Stomach smooth muscle (tissue), 2 donors: Measurements from ENCODE around the gene SPAG9.

Experiments used
- H3K27ac ChIP-seq: one replicate; pipeline ENCODE4 v1.7.0; 2013; ENCODE audit warnings: mild to moderate bottlenecking, low read length, inconsistent platforms
- H3K27me3 ChIP-seq, 2 donors: one replicate each; pipeline ENCODE4 v1.7.0; 2013; ENCODE audit warnings: low read length in 2 of 2; ENCODE audit not compliant: insufficient read depth in 2 of 2, control insufficient read depth in 1 of 2
- H3K36me3 ChIP-seq, 2 donors: one replicate each; pipeline ENCODE4 v1.7.0; 2013; ENCODE audit warnings: low read length in 2 of 2; ENCODE audit not compliant: control insufficient read depth in 2 of 2, insufficient read depth in 2 of 2
- H3K4me1 ChIP-seq: one replicate; pipeline ENCODE4 v1.7.0; 2013; ENCODE audit warnings: low read length; ENCODE audit not compliant: control insufficient read depth, insufficient read depth
- H3K4me3 ChIP-seq, 2 donors: one replicate each; pipeline ENCODE4 v1.7.0; 2013; ENCODE audit warnings: low read length in 2 of 2
- H3K9ac ChIP-seq, 2 donors: one replicate each; pipeline ENCODE4 v1.7.0; 2013; ENCODE audit warnings: low read length in 2 of 2, mild to moderate bottlenecking in 1 of 2
- H3K9me3 ChIP-seq, 2 donors: one replicate each; pipeline ENCODE4 v1.7.0; 2013; ENCODE audit warnings: low read length in 2 of 2; ENCODE audit not compliant: control insufficient read depth in 2 of 2
- donor health status: healthy.
- donor health status: Pancreatic carcinoma.

Gene SPAG9

DNA sequence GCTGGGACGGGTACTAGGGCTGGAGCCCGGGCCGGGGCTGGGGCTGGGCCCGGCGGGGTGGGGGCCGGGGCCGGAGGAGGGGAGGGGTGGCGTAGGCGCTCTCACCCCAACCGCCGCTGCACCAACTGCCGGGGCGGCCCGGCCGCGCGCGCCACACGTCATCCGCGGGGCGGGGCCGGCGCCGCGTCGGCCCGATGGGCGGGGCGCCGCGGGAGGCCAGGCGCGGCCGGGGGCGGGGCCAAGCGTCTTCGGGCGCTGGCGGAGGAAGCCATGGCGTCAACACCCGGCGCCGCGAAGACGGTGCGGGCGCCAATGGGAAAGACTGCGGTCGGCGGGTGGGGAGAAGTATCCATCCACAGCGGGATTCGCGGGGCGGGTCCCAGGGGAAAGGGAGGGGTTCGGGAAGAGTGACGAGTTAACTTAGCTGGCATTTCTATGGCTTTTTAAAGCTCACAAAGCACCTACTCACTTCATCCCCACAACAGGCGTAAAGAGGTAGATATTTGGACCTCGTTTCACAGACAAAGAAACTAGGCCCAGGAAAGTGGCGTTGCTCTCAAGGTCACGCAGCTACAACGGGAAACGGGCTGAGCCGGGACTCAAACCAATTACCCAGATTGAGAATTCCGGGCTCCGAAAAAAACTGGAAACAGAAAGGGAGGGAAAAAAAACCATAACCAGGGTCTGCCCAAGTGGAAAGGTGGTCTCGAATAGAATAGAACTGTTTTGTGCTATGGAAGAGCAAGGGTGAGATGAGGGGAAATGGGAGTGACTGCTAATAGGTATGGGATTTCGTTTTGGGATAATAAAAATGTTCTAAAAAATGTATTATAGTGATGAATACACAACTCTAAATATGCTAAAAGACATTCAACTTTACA lies at the start of gene SPAG9:
TSS of gene SPAG9 (minus strand) at position 130 of the 881 bp plus-strand sequence. CDS start 212 bp downstream, outside the sequence.
- Histone ChIP-seq H3K9ac (peak within 1 kb of the TSS; percentile 97 to 100), H3K4me1 (peaks cover 18% of the 10 kb centered on the region), H3K27me3 (no peaks in the 10 kb centered on the region), H3K27ac (peak within 1 kb of the TSS; percentile 100), H3K9me3 (no peaks in the 10 kb centered on the region), H3K4me3 (peak within 1 kb of the TSS; percentile 97 to 98), H3K36me3 (no peaks in the 10 kb centered on the region)

GRCh38 chr17:51169340-51169739 lies 48.7 kb upstream of the SPAG9 start:
- H3K27ac ChIP-seq = no peak overlapping the region
- no peak overlapping the region for H3K4me3 ChIP-seq
- H3K9ac ChIP-seq = no peak overlapping the region
- no peaks in the 10 kb centered on the region for H3K27me3 ChIP-seq
- H3K9me3 ChIP-seq = no peaks in the 10 kb centered on the region
- peaks cover 15 to 19% of the 10 kb centered on the region in 2 donors for H3K36me3 ChIP-seq
- peaks cover 18% of the 10 kb centered on the region for H3K4me1 ChIP-seq

- peaks cover 18% of the 10 kb centered on the region for H3K4me1 ChIP-seq
- H3K36me3 ChIP-seq = peaks cover 18 to 19% of the 10 kb centered on the region in 2 donors
- H3K9ac ChIP-seq = peak overlapping the region; percentile 29 to 97
- no peaks in the 10 kb centered on the region for H3K27me3 ChIP-seq
- peak overlapping the region; percentile 85 to 92 for H3K4me3 ChIP-seq
- no peaks in the 10 kb centered on the region for H3K9me3 ChIP-seq
- H3K27ac ChIP-seq = peak overlapping the region; percentile 89
Measured at GRCh38 chr17:51166987-51167931, 46.6 kb upstream of the SPAG9 start.

DNA sequence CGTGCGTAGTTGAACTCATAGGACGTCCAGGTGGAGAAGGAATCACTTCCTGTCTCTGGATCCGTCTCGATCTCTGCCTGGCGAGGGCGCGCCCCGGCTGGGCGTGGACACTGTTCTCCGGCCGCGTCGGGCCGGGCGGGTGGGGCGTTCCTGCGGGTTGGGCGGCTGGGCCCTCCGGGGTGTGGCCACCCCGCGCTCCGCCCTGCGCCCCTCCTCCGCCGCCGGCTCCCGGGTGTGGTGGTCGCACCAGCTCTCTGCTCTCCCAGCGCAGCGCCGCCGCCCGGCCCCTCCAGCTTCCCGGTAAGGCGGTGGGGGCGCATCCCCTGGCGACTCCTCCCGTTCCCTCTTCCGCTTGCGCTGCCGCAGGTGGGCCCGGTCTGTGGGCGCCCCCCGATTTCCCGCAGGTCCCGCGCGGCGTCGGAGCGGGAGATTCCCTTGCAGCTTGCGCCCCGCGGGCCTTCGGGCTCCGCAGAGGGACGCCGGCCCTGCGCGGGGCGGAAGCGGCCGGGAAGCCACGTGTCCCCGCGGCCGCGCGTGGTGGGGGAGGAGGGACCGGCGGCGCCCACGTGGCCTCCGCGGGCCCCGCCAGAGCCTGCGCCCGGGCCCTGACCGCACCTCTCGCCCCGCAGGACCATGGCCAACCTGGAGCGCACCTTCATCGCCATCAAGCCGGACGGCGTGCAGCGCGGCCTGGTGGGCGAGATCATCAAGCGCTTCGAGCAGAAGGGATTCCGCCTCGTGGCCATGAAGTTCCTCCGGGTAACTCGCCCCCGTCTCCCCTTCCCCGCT lies 45.7 kb upstream of the SPAG9 start, which contains the start of gene NME2:
TSS of gene NME2 (plus strand) at position 214 of the 789 bp plus-strand sequence. CDS start at position 634, 420 bp downstream.
- Histone ChIP-seq H3K27me3 (no peaks in the 10 kb centered on the region), H3K27ac (peak within 1 kb of the TSS; percentile 89), H3K4me3 (peak within 1 kb of the TSS; percentile 85 to 92), H3K9me3 (no peaks in the 10 kb centered on the region), H3K36me3 (peaks cover 23% of the 10 kb centered on the region in 2 donors), H3K4me1 (peaks cover 18% of the 10 kb centered on the region), H3K9ac (peak within 1 kb of the TSS; percentile 93 to 97)

- peak overlapping the region; percentile 93 to 97 for H3K9ac ChIP-seq
- H3K27ac ChIP-seq = peak overlapping the region; percentile 89
- peak overlapping the region; percentile 85 to 92 for H3K4me3 ChIP-seq
- no peaks in the 10 kb centered on the region for H3K27me3 ChIP-seq
- H3K36me3 ChIP-seq = peaks cover 22 to 24% of the 10 kb centered on the region in 2 donors
- H3K9me3 ChIP-seq = no peaks in the 10 kb centered on the region
- H3K4me1 ChIP-seq = peaks cover 18% of the 10 kb centered on the region
Measured at GRCh38 chr17:51165680-51166197, 45.1 kb upstream of the SPAG9 start.

DNA sequence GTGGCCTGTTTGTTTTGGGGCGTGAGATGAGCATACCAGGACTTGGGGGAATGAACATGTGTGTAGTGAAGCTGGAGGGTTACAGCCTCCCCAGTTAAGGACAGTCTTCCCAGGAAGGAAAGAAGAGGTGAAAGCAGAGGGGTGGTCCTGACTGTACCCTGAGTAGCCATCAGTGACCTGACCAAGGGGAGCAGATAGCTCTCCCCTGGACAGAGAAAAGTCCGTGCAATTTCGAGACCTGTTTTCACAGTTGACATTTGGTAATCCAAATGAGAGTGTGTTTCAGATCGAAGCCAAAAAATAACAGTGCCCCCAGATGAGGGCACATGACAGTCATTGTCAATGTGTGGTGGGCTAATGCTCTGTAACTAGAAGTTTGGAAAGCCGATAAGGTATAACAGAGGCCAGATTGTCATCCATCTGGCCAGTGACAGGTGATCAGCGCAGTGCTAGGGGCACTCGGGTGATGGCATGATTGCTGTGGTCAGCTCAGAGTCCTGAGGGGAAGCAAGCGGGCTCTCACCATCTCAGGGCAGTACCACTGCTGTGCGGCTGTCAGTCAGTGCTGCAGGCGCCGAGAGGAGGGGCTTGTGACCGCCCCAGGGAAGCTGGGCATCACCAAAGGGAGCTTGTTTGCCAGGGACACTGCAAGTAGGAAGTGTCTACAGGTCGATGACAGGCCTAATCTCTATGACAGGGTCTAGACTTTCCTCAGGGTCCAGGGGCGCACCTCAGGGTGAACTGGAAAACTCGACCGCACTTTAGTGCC lies 44.4 kb upstream of the SPAG9 start:
- H3K27me3 ChIP-seq = no peaks in the 10 kb centered on the region
- peak overlapping the region; percentile 93 to 97 for H3K9ac ChIP-seq
- H3K4me1 ChIP-seq = peaks cover 18% of the 10 kb centered on the region
- H3K27ac ChIP-seq = peak overlapping the region; percentile 89
- H3K4me3 ChIP-seq = peak overlapping the region; percentile 85 to 92
- no peaks in the 10 kb centered on the region for H3K9me3 ChIP-seq
- H3K36me3 ChIP-seq = peaks cover 21 to 22% of the 10 kb centered on the region in 2 donors

DNA sequence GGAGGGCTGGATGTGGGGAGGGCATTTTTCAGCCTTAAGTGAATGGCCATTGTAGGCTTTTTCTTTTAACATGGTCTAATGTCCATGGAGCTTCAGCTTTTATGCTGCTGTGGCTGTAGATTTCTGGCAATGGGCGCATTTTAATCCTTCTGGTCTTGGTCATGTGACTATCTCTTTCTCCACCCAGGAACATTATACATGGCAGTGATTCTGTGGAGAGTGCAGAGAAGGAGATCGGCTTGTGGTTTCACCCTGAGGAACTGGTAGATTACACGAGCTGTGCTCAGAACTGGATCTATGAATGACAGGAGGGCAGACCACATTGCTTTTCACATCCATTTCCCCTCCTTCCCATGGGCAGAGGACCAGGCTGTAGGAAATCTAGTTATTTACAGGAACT lies 40.9 kb upstream of the SPAG9 start:
- peaks cover 11 to 27% of the 10 kb centered on the region in 2 donors for H3K36me3 ChIP-seq
- no peak overlapping the region for H3K4me3 ChIP-seq
- no peaks in the 10 kb centered on the region for H3K27me3 ChIP-seq
- H3K9me3 ChIP-seq = no peaks in the 10 kb centered on the region
- no peak overlapping the region for H3K27ac ChIP-seq
- peaks cover 13% of the 10 kb centered on the region for H3K4me1 ChIP-seq
- no peak overlapping the region for H3K9ac ChIP-seq

GRCh38 chr17:51159604-51160003 lies 38.9 kb upstream of the SPAG9 start:
- H3K36me3 ChIP-seq = peaks cover 11 to 27% of the 10 kb centered on the region in 2 donors
- peaks cover 3% of the 10 kb centered on the region for H3K4me1 ChIP-seq

DNA sequence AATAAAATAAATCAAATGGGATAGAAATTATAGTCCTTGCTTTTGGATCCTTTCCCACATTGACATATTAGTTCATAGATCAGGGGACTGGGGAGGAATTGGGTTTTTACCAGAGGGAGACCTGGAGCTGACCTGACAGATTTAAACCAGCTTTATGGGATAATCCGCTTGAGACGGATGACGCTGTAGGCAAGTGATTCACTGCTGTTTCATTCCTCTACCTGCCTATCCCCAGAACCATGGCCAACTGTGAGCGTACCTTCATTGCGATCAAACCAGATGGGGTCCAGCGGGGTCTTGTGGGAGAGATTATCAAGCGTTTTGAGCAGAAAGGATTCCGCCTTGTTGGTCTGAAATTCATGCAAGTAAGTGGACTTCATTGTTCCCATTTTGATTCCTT lies 34.7 kb upstream of the SPAG9 start:
- Histone ChIP-seq H3K27me3 (no peaks in the 10 kb centered on the region), H3K9ac (no peak overlapping the region), H3K36me3 (peaks cover 0 to 12% of the 10 kb centered on the region in 2 donors), H3K27ac (no peak overlapping the region), H3K4me3 (no peak overlapping the region), H3K4me1 (peaks cover 15% of the 10 kb centered on the region), H3K9me3 (no peaks in the 10 kb centered on the region)

More at GRCh38 chr17:51159604-51160003, 38.9 kb upstream of the SPAG9 start:
- Histone ChIP-seq H3K9ac (no peak overlapping the region), H3K4me3 (no peak overlapping the region), H3K27me3 (no peaks in the 10 kb centered on the region), H3K27ac (no peak overlapping the region), H3K9me3 (no peaks in the 10 kb centered on the region)
